Measurements from ENCODE around the gene C2CD2L.
"Not testable (repeated sequence)": the region's sequence is repeated elsewhere in the genome, so short reads cannot be mapped to it uniquely, and the experiment has no call there.

Gene C2CD2L

DNA sequence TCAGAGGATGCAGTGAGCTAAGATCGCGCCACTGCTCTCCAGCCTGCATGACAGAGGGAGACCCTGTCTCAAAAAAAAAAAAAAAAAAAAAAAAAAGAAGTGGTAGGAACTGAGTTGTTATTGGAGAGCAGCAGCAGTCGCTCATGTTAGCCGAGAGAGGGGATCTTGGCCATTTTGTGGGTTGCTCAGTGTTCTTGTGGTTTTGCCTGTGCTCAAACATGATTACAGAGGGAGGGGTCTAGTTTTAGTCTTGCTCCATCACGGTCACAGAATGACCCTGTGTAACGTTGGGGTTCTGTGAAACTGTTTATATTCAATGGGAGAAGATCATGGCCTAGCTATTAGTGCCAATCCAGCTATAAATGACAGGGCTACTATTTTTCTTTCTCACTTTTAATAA lies 7.4 kb upstream of the C2CD2L start:
- ChIA-PET POLR2A (no interaction called here), CTCF (interaction anchor here (0.7 to 1.3 kb wide), 7 partner anchors 9 to 35 kb away, joined by 3 to 6 read pairs (median 3); no protein-coding TSS in a partner anchor)
- TF ChIP-seq, protein P1, sequence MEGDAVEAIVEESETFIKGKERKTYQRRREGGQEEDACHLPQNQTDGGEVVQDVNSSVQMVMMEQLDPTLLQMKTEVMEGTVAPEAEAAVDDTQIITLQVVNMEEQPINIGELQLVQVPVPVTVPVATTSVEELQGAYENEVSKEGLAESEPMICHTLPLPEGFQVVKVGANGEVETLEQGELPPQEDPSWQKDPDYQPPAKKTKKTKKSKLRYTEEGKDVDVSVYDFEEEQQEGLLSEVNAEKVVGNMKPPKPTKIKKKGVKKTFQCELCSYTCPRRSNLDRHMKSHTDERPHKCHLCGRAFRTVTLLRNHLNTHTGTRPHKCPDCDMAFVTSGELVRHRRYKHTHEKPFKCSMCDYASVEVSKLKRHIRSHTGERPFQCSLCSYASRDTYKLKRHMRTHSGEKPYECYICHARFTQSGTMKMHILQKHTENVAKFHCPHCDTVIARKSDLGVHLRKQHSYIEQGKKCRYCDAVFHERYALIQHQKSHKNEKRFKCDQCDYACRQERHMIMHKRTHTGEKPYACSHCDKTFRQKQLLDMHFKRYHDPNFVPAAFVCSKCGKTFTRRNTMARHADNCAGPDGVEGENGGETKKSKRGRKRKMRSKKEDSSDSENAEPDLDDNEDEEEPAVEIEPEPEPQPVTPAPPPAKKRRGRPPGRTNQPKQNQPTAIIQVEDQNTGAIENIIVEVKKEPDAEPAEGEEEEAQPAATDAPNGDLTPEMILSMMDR (IDR thresholded peaks at IDR 0.05; ENCODE audit: control extremely low read depth, extremely low read depth, low read depth, missing control alignments): no peak
- no peak for DNase-seq (ENCODE audit: extremely low spot score)

DNA sequence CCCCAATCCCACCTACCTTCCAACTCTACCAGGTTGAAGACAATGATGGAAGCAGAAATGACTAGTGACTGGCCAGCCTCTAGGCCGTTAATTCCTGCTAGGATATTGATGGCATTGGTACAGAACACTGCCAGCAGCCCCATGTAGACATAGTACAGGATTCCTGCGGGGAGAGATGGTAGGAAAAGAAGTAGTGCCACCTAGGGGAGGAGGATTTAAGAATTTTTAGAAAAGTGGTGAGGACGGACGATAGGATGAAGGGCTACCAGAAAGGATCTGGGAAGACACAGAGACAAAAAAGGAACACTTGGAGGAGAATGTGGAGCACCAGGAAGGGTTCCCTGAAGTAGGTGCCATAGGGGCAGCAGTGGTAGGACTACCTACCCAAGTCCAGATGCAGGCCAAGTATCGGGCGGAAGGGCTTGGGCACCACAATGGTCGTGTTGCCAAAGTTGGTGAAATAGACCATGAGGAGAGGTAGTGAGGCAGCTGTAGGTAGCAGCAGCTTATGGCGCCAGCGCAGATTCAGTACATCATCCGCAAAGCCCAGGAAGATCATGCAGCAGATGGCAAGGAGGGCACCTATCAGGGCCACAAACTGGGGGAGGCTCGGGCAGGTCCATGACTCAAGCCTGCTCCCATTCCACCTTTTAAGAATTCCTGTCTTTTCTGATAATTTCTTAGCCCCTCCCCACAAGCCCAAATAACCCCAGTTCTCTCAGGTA lies 6.7 kb upstream of the C2CD2L start:
- DNase-seq (ENCODE audit: extremely low spot score): no peak
- ChIA-PET CTCF (interaction anchor here (1.0 to 1.3 kb wide), 4 partner anchors 9 to 16 kb away, joined by 3 to 6 read pairs (median 4); no protein-coding TSS in a partner anchor), POLR2A (no interaction called here)
- TF ChIP-seq, protein P1 (IDR thresholded peaks at IDR 0.05; ENCODE audit: control extremely low read depth, extremely low read depth, low read depth, missing control alignments): peak; percentile 24

DNA sequence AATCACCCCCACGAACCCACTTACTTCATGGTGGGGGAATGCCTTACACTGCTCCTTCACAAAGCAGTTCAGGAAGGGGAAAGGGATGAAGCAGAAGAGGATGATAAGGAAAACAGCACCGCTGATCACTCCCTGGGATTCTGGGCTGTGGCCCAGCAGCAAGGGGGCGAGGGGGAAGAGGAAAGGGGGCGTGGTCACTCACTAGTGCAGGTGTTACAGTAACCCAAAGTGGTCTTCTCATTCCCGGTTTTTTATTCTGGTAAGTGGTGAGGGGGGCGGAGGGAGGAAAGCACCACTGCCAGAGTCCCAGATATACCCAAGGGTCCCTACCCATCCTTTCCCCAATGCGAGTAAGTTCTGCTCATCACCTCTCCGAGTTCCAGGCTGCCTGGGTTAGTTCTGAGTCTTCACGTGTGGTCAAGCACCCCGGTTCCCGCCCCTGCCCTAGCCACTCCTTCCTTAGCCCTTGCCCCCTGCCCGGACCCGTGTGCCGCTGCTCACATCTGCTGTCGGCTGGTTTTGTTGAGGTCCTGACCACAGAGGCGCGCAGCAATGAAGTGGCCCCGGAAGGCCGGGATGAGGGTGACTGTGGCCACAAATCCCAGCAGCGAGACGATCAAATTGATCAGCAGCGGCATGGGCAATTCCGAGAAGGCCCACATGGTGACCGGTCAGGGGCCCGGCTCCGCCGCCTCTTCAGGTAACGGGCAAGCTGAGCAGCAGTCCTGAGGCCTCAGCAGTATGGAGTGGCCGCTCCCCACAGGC lies 6.0 kb upstream of the C2CD2L start:
- ChIA-PET POLR2A (interaction anchor here (0.6 to 1.8 kb wide), 6 partner anchors 7 to 57 kb away, joined by 3 to 7 read pairs (median 4); no protein-coding TSS in a partner anchor), CTCF (interaction anchor here (1.0 to 3.6 kb wide), 7 partner anchors 15 to 222 kb away, joined by 3 to 11 read pairs (median 3); partner anchors contain the start of genes CBL, HMBS and SLC37A4)
- DNase-seq (ENCODE audit: extremely low spot score): no peak
- TF ChIP-seq, protein P1 (IDR thresholded peaks at IDR 0.05; ENCODE audit: control extremely low read depth, extremely low read depth, low read depth, missing control alignments): no peak

DNA sequence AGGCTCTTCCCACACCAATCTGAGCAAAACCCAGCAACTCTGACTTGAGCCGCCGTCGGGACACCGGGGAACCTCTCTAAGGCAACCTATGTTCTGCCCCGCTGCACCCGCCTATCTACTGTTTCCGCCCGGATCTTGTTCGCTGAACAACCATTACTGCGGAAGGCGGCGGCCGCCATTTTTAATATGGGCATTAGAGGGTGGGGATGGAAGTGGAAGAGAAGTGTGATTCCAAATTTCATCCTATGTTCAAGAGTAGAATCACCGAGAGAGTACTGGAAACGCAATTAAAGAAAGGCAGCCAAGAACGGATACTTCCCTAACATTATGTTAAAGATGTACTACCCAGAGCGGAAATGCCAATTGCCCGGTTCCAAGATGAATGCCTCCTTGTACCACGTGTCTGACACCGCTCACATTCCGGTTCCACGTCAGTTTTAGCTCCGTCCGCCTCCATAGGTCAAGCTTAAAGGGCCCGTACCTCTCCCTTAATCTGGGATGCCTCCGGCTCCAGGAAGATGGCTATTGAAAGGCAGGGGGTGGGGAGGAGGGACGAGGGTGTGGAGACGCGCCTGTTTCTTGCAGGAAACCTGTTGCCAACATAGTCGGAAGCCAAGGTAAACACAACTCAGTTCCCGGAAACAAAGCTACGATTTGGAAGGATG lies 5.3 kb upstream of the C2CD2L start, which contains the start of gene DPAGT1:
Gene DPAGT1, minus strand, starts transcription at position 95 of the 665 bp plus-strand sequence. CDS start 198 bp downstream, outside the sequence.
- CTCF ChIA-PET: interaction anchor here (0.8 to 3.6 kb wide), 11 partner anchors 14 to 222 kb away, joined by 3 to 11 read pairs (median 3); partner anchors contain the start of genes CBL, HINFP, HMBS and SLC37A4
- TF ChIP-seq, protein P1 (IDR thresholded peaks at IDR 0.05; ENCODE audit: control extremely low read depth, extremely low read depth, low read depth, missing control alignments): no peak
- DNase-seq (ENCODE audit: extremely low spot score): peak; percentile 80
- POLR2A ChIA-PET: interaction anchor here (0.6 to 1.8 kb wide), 8 partner anchors 8 to 58 kb away, joined by 3 to 7 read pairs (median 4); partner anchors contain the start of genes HINFP and HMBS

DNA sequence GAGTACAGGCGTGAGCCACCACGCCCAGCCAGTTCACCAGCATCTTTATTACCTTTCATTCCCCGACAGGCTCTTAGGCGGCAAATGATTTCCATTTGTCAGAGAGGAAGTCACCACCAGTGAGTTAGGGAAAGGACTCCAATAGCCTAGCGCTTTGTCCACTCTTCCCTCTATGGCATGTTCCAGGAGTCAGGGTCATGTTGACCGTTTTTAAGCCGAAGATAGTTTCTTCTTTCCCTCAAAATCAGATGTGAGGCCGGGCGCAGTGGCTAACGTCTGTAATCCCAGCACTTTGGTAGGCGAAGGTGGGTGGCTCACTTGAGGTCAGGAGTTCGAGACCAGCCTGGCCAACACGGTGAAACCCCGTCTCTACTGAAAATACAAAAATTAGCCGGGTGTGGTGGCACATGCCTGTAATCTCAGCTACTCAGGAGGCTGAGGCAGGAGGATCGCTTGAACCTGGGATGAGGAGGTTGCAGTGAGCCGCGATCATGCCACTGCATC lies 3.9 kb upstream of the C2CD2L start:
- CTCF ChIA-PET: interaction anchor here (1.0 to 3.6 kb wide), 4 partner anchors 15 to 220 kb away, joined by 3 to 11 read pairs (median 4); no protein-coding TSS in a partner anchor
- POLR2A ChIA-PET: interaction anchor here (1.1 to 1.8 kb wide), 3 partner anchors 9 to 18 kb away, joined by 4 to 7 read pairs (median 5); partner anchors contain the start of gene HMBS
- DNase-seq (ENCODE audit: extremely low spot score): not testable (repeated sequence)

DNA sequence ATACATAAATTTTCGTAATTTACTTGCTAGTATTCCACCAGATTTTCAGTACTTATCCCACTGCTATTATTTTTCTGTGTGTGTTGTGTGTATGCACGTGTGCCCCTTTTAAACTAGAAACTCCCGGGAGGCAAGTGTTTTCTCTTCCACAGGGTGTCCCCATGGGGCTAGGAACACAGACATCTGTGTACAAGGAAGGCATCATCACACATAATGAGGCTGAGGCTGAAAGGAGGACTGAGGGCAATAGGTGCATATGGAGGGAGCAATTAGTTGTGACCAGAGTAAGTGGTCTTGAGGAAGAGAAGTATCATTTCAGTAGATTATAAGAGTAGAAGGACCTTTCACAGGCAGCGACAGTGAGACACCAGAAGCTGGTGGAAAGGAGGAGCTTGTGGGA lies 3.4 kb upstream of the C2CD2L start:
- no peak for DNase-seq (ENCODE audit: extremely low spot score)
- TF ChIP-seq, protein P1 (IDR thresholded peaks at IDR 0.05; ENCODE audit: control extremely low read depth, extremely low read depth, low read depth, missing control alignments): no peak
- ChIA-PET POLR2A (no interaction called here), CTCF (interaction anchor here (1.1 to 3.6 kb wide), 3 partner anchors 15 to 220 kb away, joined by 3 to 11 read pairs (median 3); no protein-coding TSS in a partner anchor)
